ENCODE data around the gene TMEM218. TPM values are rescaled to one million over a fixed set of nuclear protein-coding genes. Genes with fewer than 3 reads are reported as not detected.

The TMEM218 gene
- total and polyA plus RNA-seq, 2 of the 8 experiments (the other 6 are each of a cell fraction or from before 2014, with no cell fraction given): 17.0 to 33.5 TPM

- DNase-seq (ENCODE audit: low read depth in 1 of 2, low spot score in 2 of 2) (peak in 1 of 2 experiments; percentile 65), FAIRE-seq (peak; percentile 7)
- peak; percentile 75 to 81 (median 78) for TF ChIP-seq CTCF (IDR thresholded peaks at IDR 0.05; ENCODE audit: control extremely low read depth in 1 of 3, insufficient read depth in 1 of 3, low read depth in 1 of 3, low read length in 3 of 3)
- TF ChIP-seq TCF12 (IDR thresholded peaks at IDR 0.05; ENCODE audit: low read depth, low read length): no peak
- peak; percentile 52 to 69 for TF ChIP-seq RAD21 (IDR thresholded peaks at IDR 0.05 in 1 of 2, conservative IDR thresholded peaks at IDR 0.05 in 1 of 2; ENCODE audit: low read depth in 2 of 2, low read length in 2 of 2)
- Histone ChIP-seq H2BK15ac (ENCODE audit: low read length) (no peak overlapping the region), H4K91ac (replicated peaks; ENCODE audit: insufficient read length, low read length) (no peak overlapping the region), H2BK20ac (ENCODE audit: low read length) (no peak overlapping the region), H3K27ac (ENCODE audit: low read depth, low read length) (no peak overlapping the region), H3K4me2 (ENCODE audit: insufficient read depth in 1 of 2, low read depth in 2 of 2, low read length in 2 of 2) (no peak overlapping the region), H4K20me1 (replicated peaks in 1 of 2; ENCODE audit: control insufficient read depth in 1 of 2, insufficient read depth in 2 of 2, low read length in 2 of 2) (no peaks in the 10 kb centered on the region), H3K14ac (ENCODE audit: insufficient read length) (no peak overlapping the region), H4K5ac (ENCODE audit: insufficient read length, low read depth, low read length) (no peak overlapping the region), H3K36me3 (ENCODE audit: control insufficient read depth in 2 of 4, insufficient read depth in 4 of 4, low read length in 3 of 4) (no peaks in the 10 kb centered on the region), H3K79me2 (ENCODE audit: control insufficient read depth in 1 of 2, insufficient read depth in 2 of 2, low read length in 2 of 2) (peaks cover 0 to 12% of the 10 kb centered on the region in 2 experiments; a peak in 2 of 4 replicates), H2AFZ (ENCODE audit: low read length) (0 out of 2 replicates have a peak overlapping the region, but pooled peaks have one; percentile 15), H2BK12ac (ENCODE audit: low read depth, low read length) (no peak overlapping the region), H2BK120ac (replicated peaks; ENCODE audit: low read depth, low read length) (no peak overlapping the region), H3K56ac (replicated peaks; ENCODE audit: insufficient read length, low read depth, low read length) (no peak overlapping the region), H3K18ac (ENCODE audit: extremely low read depth, low read length) (no peak overlapping the region), H4K8ac (ENCODE audit: extremely low read depth, insufficient read depth, low read length) (no peak overlapping the region), H2BK5ac (ENCODE audit: low read depth, low read length) (no peak overlapping the region), H3K4ac (replicated peaks; ENCODE audit: insufficient read length, low read depth, low read length) (no peak overlapping the region), H3K23ac (ENCODE audit: insufficient read length) (no peak overlapping the region), H3K79me1 (ENCODE audit: low read depth, low read length) (no peaks in the 10 kb centered on the region; the same call in 1 of the 2 replicates), H3K4me3 (ENCODE audit: extremely low read depth in 1 of 4, insufficient read depth in 2 of 4, low read depth in 3 of 4, low read length in 4 of 4) (no peak overlapping the region), H3K4me1 (replicated peaks in 1 of 4; ENCODE audit: control insufficient read depth in 3 of 4, insufficient read depth in 4 of 4, low read length in 3 of 4) (peaks cover 2 to 6% (median 3%) of the 10 kb centered on the region in 4 experiments; a peak in 3 of 7 replicates), H3K9ac (replicated peaks in 1 of 4; ENCODE audit: extremely low read depth in 1 of 4, low read depth in 3 of 4, low read length in 3 of 4) (no peak overlapping the region), H2AK5ac (ENCODE audit: low read depth, low read length) (no peak overlapping the region), H3K27me3 (replicated peaks in 1 of 4; ENCODE audit: control insufficient read depth in 3 of 4, extremely low read depth in 1 of 4, insufficient read depth in 3 of 4, low read length in 3 of 4) (peaks cover 0 to 2% (median 1%) of the 10 kb centered on the region in 4 experiments; a peak in 3 of 7 replicates), H3K23me2 (ENCODE audit: low read depth, low read length) (peaks cover 3% of the 10 kb centered on the region; the same call in 1 of the 2 replicates), H3K9me3 (ENCODE audit: insufficient read depth in 2 of 2, low read depth in 1 of 2, low read length in 1 of 2) (no peaks in the 10 kb centered on the region)
- ChIA-PET POLR2A (ENCODE audit: partially characterized antibody) (interaction anchor here (1.3 kb wide), 1 partner anchor 26 kb away, joined by 3 read pairs; no protein-coding TSS in a partner anchor), CTCF (ENCODE audit: partially characterized antibody) (interaction anchor here (0.6 to 13.5 kb wide), 33 partner anchors 9 to 355 kb away, joined by 3 to 247 read pairs (median 3); partner anchors contain the start of genes CCDC15 and SLC37A2)
- WGBS, 2 experiments (ENCODE audit: extremely low coverage in 1 of 2, insufficient coverage in 1 of 2, insufficient read length in 1 of 2, insufficient replicate concordance in 2 of 2, low coverage in 1 of 2, low lambda C conversion rate in 2 of 2, missing lambda C conversion rate in 1 of 2): 48% methylated on average over 8 of the region's 8 CpGs; no CpG with 5 or more reads in 1 of the 2 experiments
Measured at GRCh38 chr11:125114518-125114917, 3.1 kb upstream of the TMEM218 start.
